Stimulated activated naive CD8-positive, alpha-beta T cell treated with anti-CD3 and anti-CD28 coated beads, Interleukin-15, Interleukin-2, amounts not matched to agents 100 U/mL and 50 U/mL, for 24 hours (primary cell): ENCODE data around the gene COLEC12.
"Not testable (repeated sequence)": the region's sequence is repeated elsewhere in the genome, so short reads cannot be mapped to it uniquely, and the experiment has no call there.

ENCODE experiments used
- ATAC-seq: fragments of 150-1000 bp; cut with Tn5 transposase; one replicate; pipeline ENCODE4 v1.10.0; 2021
- DNase-seq: peaks from one replicate; pipeline ENCODE4 v3.0.0; 2021

The COLEC12 gene

DNA sequence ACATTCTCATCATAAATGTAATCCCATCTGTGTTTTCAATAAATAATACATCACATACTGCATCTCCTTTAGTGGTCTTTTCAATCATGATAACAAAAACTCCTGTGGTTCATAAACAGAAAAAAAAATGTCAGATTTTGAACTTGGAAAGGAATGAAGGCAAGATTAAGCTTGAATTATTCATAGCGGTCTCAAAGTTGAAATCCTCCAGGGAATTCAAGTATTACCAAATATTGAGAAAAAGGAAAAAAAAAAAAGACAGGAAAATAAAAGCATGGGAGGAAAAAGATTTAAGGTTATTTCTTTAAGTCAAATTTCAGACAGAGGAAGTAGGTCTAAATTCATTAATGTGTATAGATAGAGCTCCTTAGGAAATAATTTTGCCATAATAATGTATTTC, 92.1 kb downstream of the COLEC12 start:
- ATAC-seq (no peak), DNase-seq (no peak)

DNA sequence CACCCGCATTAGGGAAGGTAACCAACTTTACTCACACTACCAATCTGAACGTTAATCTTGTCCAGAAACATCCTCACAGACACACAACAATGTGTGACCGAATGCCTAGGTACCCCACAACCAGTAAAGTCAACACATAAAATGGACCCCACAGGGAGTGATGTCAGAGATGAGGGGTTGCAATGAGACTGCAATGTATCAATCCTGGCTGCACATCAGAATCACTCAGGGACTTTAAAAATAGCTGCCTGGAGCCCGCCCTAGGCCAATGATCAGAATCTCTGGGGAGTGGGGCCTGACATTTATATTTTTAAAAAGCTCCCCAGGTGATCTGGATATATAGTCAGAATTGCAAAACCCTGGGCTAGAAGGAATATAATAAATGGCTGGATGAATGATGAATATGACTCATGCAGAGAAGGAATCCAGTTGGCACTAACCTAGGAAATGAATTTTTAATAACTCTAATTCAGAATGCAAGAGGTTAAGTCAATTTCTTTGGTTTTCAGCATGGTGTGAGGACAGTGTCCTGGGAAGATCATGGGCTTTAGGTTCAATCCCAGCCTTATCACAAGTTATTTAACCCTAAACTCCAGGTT, 92.8 kb downstream of the COLEC12 start:
- no peak for ATAC-seq

DNA sequence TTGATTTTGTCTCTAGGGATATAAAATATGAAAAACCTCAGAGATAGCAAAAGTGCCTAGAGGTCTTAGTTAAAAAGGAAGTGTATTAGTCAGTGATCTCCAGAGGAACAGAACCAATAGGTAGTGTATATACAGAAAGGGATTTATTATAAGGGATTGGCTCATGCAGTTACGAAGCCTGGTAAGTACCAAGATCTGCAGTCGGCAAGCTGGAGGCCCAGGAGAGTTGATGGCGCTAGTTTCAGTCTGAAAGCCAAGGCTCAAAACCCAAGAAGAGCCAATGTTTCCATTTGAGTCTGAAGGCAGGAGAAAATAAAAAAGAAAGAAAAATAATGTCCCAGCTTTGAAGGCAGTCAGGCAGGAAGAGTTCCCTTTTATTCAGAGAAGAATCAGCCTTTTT, 93.3 kb downstream of the COLEC12 start:
- no peak for ATAC-seq
- DNase-seq = no peak

More for the DNA sequence above, 92.8 kb downstream of the COLEC12 start:
- DNase-seq = no peak

DNA sequence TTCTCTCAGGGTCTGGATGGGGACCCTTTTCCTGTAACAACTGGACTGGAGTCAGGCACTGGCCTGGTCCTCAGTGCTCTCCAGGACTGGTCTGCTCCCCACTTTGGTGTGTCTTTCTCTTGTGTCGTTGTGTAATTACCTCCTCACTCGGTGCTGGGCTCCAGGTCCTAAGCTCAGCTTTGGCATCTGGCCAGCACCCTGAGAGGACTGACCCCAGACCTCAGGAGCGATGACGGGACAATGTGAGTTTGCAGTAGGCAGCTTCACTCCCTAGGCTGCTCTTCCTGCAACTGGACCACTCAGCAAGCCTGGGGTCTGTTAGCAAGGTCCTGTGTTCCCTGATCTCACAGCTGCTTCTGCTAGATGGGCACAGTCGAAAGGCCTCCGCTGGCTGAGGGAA, 93.8 kb downstream of the COLEC12 start:
- DNase-seq (no peak), ATAC-seq (no peak)

DNA sequence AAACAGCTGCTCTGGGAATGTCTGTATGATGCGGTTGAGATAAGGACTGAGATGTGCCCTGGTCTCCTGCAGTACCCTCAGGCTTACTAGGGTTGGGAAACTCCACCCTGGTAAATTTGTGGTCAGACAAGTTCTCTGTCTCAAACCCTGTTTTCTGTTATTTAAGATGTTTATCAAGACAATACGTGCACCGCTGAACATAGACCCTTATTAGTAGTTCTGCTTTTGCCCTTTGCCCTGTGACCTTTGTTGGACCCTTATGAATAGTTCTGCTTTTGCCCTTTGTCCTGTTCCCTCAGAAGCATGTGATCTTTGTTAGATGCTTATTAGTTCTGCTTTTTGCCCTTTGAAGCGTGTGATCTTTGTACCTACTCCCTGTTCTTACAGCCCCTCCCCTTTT, 95.5 kb downstream of the COLEC12 start:
- not testable (repeated sequence) for DNase-seq, ATAC-seq

DNA sequence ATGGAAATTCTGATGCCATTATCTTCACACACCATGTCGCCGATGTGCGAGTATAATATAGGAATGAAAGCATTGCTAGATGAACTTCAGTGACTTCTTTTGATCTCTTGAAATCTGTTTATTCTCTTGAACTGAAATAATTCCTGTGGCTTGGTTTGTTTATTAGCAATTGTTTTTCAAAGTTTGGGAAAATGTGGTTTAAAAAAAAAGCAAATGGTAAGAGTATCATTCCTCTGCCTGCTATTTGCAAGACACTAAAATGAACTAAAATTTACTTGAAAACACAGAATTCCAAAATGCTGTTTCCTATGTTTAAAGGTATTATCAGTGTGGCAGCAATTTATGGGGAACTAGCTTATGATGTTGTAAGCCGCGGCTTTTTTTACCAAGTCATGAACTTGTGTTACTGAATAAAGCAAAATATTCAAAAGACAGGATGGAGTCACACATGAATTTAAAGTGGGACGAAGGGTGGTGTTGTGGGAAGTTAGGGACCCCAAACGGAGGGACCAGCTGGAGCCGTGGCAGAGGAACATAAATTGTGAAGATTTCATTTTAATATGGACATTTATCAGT, 96.4 kb downstream of the COLEC12 start:
- DNase-seq (no peak), ATAC-seq (no peak)

DNA sequence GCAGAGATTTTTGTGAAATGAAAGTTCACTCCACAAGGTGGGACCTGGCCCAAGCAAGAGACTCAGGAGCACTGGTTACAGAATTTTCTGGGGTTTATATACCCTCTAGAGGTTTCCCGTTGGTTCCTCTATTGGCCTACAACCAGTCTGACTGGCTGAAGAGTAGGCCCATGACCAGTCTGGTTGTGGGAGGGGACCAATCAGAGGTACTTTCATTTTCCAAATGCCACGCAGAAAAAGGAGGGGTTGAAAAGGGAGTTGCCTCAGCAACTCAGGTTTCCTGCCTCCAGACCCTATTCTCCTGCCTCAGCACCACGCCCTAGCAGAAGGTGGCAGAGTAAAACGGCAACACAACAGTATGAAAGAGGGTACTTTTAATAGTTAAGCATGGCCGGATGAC, 98.4 kb downstream of the COLEC12 start:
- no peak for ATAC-seq
- no peak for DNase-seq

DNA sequence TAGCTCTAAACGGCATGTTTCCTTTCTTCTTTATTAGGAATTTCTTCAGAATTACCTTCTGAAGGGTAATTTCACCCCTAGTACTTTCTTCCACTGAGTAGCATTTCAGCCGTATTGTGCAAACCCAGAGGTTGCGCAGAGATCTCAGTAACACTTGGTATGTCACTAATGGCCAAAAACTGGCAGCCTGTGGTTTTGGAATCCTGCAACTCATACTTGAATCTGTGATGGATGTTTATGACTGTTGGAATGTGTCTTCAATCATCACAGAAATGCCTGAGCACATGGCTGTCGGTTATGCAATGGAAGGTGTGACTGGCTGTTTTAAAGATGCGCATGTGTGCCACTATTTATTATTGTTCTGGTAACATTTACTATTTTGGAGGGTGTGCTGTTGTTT, 100.0 kb downstream of the COLEC12 start:
- no peak for ATAC-seq
- no peak for DNase-seq

DNA sequence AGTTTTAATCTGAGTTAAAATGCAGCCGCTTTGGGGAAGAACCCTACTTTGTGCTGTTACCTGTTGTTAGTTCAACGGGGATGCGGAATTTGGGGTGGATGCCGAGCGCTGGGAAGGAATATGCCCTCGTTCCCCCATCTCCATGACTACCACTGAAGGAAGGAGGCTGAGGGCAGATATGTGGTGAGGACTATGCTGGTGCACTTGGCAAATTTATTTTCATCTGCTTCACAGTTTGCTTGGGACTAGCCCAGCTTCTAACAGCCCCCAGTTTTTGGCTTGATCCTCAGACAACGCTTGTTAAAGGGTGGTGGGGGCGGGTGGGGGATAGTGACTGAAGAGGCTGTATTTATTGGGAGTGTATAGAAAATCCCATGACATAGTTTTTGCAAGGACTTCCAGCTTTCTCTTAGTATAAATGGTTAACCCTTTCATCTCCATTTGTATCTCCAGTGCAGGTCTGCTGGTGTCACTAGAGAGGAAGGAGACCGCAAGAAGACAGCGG, 100.8 kb downstream of the COLEC12 start:
- ATAC-seq (no peak), DNase-seq (no peak)

DNA sequence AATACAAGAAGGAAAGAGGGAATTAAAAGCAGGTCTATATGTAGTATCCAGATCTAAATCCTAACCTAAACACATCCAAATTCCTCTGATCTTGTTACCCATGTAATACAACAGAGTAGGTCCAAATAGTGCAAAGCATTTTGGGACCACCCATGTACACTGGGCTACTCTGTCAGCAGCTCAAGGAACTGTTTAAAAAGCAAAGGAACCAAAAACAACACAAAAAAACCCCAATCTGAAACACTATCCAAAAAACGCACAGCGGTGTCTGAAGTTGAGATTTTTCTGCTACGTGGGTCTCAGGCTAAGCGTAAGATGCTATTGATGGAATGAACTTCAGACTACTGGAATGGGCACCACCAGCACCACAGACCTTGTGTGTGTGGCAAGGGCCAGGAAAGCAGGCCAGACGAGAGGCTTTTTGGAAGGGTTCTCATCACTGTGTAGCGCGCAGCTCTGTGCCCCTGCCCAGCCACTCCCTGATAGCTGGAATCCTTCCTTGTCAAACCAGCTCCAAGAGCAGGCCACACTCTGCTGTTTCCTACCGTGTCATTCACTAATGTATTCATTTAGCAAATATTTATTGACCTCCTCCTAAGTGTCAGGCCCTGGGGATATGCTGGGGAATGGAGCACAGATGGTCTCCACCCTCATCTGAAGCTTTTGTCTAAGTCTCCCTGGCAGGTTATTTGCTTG, 101.4 kb downstream of the COLEC12 start:
- ATAC-seq = no peak
- no peak for DNase-seq

DNA sequence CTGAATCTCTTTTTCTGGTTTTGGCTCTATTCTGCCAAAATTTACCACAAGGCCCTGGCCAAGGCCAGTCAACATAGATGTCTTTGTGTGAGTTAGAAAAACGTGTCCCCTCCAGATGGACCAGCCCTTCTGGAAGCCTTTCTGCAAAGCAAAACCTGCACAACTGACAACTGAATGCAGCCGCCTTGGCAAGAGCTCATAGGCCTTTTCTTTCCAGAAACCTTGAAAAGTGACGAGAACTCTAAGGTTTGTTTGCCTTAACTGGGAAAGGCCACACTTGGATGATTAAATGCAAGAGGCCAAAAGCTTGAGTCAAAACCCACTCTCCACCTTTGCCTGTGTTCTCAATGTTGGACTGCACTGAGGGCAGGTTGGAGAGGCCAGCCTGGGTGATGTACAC, 103.9 kb downstream of the COLEC12 start:
- DNase-seq (no peak), ATAC-seq (no peak)

DNA sequence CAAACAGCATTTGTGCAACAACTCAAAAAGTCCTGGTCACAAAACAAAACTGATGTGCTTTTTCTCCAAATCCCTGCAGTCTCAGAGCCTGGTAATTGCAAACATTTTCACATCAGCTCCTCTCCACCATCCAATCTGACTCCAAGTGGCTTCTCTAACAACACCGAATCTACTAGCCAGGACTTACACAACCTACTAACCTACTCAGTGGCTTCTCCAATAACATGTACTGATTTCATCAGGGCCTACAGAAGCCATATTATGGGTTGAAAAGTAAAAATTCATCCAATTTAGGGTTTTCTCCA, 104.3 kb downstream of the COLEC12 start:
- ATAC-seq = no peak
- no peak for DNase-seq

DNA sequence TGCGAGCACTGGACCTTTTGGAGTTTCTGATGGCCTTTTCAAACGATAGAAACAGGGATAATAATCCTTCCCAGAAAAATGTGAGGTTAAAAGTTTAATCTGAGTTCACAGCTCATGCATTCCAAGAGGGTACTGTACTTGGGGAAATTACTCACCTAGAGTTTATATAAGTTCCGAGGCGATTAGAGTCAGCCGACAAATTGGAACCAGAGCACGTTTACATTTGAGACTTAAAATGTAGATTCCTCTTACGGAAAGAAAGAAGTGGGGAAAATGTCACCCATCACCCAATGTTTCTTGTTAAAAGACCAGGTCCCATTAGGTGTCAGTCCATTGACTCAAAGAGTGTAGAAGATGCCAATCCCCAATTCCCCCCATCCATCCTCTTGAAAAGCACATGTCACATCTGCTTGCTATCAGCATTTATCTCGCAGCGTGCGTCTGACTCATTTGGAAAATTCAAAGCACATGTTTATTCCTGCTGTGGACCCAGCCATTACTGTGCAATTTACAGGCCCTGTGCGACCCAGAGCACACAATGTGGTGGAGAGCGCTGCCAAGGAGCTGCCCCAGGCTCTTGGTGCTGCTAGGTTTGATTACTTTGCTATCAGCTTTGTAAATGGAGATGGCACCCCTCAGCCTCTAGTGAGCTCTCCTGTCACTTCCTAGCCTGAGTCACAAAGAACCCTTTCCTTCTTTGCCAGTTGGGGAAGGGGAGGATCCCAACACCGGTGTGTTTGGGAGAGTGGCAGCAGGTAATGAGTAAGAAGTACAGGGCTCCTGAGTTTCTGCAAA, 104.8 kb downstream of the COLEC12 start:
- DNase-seq = no peak

DNA sequence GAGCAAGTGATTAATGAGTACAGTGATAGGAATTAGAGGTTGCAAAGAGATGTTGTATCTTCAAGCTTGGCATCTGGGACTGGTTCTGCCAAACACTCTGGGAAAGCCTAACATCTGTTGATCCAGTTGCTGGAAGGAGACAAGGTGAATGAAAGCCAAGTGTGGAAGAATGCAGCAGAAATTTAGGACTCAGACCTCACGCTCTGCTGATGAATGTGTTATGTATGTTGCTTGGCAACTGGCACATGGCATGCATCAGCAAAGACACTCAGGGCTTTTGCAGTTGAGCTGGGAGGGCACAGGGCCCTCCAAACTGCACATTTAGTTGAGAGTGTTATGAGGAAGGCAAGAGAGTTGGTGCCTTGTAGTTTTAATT, 105.5 kb downstream of the COLEC12 start:
- no peak for ATAC-seq
- DNase-seq = no peak

More for the DNA sequence above, 104.8 kb downstream of the COLEC12 start:
- ATAC-seq = no peak

DNA sequence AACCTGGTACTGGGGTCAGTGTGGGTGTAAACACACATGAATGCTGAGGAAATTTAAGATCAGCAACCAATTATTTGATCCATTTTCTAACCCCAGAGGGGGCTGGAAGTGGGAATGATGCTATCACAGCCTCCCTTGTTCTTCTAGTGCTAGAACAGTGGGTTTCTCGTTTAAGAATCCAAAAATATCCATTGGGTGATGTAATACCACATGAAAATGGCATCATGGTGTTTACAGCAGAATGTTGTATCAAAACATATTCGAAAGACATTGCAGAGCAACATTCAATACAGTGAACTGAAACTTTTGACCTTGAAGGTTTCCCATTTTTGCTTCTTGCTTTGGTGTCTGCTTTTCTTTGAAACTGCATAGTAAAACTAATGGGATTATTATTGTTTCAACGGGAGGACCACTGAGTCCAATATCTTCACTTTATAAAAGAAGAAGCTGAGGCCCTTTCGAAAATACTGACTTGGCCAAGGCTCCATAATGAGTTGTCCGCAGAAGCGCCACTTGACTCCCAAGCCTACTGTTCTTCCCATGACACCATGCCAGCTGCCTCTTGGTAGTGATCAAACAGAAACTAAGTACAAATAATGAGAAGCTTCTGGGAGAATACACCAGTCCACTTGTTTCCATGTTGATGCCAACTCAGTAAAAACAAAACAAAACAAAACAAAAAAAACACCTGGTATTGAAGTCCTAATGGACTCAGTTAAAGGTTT, 106.1 kb downstream of the COLEC12 start:
- ATAC-seq (no peak), DNase-seq (no peak)

DNA sequence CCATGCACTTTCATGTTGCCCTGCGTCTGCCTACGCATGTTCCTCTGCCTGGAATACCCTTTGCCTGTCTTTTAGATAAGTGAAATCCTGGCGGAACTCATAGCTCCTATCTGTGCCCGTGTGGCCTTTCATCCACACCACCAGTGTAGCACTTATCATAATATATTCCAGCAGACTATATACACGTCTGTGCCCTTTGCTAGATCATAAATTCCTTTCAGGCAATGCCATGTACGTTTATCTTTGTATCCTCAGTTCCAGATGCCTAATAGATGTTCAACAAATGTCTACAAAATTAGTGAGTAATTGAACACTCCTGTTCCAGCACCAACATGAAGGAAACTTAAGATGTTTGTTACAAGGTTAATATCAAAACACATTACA, 106.9 kb downstream of the COLEC12 start:
- ATAC-seq (no peak), DNase-seq (no peak)

DNA sequence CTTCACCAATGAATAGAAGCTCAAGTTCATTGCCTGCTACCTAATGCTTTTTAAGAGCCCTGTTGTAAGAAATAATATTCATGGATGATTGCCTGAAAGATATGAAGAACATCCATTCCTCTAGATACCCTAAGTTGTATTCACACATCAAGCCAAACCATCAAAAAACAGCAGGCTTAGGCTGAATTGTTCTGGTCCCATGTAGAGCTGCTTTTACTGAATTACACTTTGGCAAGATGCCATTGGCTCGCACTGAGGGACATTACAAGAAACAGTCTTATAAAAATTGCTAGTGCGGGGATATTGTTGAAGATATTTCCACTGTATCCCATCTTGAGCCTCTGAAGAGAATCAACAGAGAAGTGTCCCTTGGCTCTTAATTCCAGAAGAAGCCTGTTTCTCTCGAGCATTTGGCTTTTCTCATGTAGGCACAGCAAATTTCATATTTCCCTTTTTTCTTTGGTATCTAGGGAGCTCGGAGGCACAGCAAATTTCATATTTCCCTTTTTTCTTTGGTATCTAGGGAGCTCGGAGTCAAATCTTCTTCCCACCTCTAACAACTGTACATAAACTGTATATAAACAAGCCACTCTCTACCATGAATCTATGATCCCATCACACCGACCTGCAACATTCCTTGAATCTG, 107.5 kb downstream of the COLEC12 start:
- no peak for ATAC-seq
- no peak for DNase-seq

DNA sequence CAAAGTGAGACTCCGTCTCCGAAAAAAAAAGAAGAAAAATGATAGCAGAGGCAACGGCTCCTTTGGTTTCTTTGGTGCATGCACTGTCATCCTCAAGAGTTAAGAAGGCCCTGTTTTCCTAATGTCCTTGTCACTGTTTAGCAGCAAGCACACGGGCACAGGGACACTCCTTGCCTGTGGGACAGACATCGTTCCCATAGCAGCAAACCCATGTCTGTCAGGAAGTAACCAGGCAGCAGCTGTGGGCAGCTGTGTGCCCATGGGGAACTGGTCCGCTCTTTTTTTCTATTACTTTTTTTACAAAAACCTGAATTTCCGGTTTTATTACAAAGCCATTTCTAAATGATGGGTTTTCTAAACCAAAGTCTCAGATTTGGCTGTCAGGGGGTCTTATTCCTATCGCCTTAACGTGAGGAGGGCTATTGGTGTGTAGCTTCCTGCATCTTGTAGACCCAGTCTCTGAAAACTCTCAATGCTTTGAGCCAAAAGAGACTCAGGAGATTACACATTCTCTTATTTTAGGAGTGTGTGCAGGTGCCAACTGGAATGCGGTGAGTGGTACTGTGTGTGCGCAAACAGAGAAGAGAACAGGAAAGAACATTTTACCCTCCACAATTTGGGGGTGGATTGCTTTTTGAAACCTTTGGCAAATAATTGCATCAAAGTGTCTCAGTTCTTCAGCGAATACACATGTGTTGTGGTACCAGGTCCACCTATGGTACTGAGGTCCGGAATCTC, 109.6 kb downstream of the COLEC12 start:
- ATAC-seq (no peak), DNase-seq (no peak)

DNA sequence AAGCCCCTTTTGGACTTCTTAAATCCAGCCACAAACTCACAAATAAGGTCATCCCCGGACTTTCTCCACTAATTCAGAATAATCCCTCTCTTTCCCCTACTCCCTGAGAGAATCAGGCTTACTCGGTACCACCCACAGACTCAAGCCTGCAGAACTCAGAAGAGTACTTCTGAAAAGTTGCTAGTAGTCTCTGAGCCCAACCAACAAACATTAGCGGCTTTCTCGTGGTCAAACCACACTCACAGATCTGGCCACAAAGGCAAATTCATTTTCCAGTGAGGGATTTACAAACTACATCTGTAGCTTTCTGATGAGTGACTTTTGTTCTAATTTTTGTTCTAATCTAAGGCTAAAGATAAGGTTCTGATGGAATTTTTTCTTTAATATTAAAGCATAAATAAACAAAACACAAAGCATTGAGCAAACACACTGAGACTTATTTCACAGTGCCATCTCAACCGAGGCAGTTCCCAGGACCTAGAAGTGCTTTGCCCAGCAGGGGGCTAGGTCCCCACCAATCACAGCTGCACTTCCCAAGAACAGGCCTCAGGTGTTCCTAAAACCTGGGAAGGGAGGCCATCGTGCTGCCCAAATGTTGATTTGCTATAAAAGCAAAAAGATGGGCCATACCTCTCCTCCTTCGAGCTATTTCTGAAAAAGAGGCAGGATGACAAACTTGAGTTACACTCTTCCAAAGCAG, 110.7 kb downstream of the COLEC12 start:
- ATAC-seq = no peak

DNA sequence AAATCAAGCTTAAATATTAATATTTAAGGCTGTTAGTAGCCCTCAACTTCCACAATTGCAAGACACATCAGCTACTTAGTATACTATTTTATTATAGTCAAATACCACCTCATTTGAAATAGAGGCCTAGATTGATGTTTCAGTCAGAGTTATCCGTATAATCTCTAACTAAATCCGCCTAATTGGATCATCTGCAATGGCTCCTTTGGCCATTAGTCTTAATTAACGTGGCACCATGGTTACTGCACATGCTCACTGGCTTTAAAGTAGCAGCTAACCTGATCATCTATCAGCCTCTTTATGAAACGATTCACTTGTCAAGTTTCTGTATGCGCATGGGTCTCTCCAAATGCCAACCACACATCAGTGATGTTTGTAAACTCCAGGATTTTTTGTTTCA, 112.3 kb downstream of the COLEC12 start:
- DNase-seq = no peak
- ATAC-seq = no peak

More for the DNA sequence above, 110.7 kb downstream of the COLEC12 start:
- DNase-seq = no peak

DNA sequence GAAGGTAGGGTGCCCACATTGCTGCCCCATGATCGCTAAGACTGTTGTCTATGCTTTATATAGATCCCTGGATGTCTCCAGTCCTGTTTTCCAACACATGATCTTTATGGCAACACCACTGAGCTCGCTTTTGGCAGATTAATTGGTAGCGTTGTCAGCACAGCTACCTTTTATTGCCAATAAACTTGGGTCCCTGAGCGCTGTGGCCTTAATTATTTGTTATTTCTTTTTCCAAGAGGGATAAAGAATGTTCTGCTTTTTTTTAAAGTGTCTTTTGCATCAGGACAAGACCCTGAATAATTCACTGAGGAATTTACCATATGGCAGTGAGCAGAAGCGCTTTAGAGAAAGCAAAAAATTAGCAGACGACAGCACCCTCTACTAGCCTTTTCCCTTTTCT, 113.5 kb downstream of the COLEC12 start:
- DNase-seq (no peak), ATAC-seq (no peak)
